MM.1S (cell line): ENCODE data around the gene GALR2.

Experiments
- EZH2 ChIP-seq: fragments of 300-600 bp; sonication (generic); optimal IDR thresholded peaks from 2 replicates; pipeline ENCODE3; 2017; ENCODE audit warnings: low read depth, mild to moderate bottlenecking, antibody characterized with exemption, low read length, mixed read lengths
- EZH2phosphoT487 ChIP-seq: fragments of 300-600 bp; sonication (generic); IDR thresholded peaks from 2 replicates; pipeline ENCODE4 v1.6.1; 2018; ENCODE audit warnings: antibody characterized with exemption, low read length
- TF ChIP-seq, protein P1 (sequence below): fragments of 300-600 bp; sonication (generic); IDR thresholded peaks from 2 replicates; pipeline ENCODE4 v1.5.1; 2016; ENCODE audit warnings: antibody characterized with exemption, low read length, mixed read lengths

DNA sequence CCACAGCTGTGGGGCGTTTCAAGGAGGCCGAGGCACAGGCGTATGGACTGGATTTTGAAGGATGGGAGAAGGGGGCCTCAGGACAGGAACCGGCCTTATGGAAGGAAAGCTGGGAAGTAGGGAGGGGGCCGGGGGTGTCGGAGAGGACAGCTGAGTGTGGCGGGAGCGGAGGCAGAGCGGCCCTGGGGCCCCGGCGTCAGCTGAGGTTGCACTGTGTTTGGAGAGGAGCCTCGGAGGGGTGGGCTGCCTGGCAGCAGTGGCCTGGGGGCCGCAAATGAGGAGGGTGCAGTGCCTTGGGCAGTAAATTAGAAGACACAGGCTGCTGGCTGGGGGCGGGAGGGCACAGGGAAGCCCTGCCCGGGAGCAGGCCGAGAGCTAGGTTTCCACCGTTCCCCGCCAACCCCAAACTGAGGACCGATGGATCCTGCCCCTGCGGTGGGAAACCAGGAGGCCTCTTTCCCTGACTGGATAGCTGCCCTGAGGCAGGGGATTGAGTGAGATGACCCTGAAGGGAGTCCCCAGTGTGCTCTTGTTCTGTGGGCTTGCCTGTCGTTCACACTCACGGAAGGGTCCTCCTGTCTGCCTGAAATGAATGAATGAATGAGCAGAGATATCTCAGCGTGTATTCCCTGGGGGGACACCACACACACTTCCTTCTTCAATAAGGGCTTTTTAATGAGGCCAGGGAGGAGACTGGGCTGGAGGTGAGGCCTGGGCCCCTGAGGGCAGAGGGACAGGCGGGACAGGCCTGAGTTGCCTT, 48.0 kb downstream of the GALR2 start:
- TF ChIP-seq, protein P1, sequence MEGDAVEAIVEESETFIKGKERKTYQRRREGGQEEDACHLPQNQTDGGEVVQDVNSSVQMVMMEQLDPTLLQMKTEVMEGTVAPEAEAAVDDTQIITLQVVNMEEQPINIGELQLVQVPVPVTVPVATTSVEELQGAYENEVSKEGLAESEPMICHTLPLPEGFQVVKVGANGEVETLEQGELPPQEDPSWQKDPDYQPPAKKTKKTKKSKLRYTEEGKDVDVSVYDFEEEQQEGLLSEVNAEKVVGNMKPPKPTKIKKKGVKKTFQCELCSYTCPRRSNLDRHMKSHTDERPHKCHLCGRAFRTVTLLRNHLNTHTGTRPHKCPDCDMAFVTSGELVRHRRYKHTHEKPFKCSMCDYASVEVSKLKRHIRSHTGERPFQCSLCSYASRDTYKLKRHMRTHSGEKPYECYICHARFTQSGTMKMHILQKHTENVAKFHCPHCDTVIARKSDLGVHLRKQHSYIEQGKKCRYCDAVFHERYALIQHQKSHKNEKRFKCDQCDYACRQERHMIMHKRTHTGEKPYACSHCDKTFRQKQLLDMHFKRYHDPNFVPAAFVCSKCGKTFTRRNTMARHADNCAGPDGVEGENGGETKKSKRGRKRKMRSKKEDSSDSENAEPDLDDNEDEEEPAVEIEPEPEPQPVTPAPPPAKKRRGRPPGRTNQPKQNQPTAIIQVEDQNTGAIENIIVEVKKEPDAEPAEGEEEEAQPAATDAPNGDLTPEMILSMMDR: no peak
- TF ChIP-seq EZH2: no peak
- no peak for TF ChIP-seq EZH2phosphoT487
